T follicular helper cell (primary cell): ENCODE data around the gene CBLB.

Experiments used
- DNase-seq: peaks from one replicate; pipeline ENCODE4 v3.0.0-alpha.2; 2020; ENCODE audit warnings: low read depth
- total RNA-seq, 2 experiments: gene quantifications; one replicate each; lab custom pipeline; 2026; lab: John Stamatoyannopoulos, UW

Gene CBLB
- 81.5 to 92.0 reads per million in 2 experiments for total RNA-seq

DNA sequence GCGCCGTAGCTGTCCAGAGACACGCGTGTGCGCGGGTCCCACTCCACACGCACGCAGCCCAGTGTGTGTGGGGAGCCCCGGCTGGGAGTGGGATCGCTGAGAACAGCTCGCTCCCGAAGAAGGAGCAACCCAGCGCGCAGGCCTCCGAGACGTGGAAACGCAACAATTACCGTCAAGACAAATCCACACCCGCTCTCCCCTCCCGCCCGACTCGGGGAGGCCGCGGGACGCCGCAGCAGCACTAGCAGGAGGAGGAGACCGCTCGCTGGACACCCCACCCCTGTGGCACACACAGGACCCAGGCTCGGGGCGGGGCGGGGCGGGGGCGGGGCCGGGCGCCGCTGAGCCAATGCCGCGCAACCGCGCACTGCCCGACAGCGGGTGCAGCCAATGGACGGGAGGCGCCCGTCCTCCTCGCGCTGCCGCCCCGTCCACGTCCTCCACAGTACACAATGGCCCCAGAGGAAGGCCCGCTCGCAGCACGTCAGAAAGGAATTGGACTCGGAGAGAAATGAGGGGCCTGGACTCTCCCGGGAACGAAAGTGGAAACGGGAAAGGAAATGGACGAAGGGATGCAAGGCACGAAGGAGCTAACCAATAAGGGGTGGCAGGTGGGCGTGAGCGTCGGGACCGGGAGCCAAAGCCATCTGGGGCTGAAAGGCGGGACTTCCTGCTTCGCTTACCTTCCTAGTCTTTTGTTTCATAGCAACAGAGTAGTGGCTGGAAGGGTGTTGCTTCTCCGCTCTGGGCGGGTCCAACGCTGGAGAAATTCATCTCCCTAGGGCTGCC is at the start of gene CBLB:
CBLB (minus strand) TSS at position 271 of the 789 bp plus-strand sequence. CDS start 1,435 bp downstream, outside the sequence.
- DNase-seq: peak; percentile 72

DNA sequence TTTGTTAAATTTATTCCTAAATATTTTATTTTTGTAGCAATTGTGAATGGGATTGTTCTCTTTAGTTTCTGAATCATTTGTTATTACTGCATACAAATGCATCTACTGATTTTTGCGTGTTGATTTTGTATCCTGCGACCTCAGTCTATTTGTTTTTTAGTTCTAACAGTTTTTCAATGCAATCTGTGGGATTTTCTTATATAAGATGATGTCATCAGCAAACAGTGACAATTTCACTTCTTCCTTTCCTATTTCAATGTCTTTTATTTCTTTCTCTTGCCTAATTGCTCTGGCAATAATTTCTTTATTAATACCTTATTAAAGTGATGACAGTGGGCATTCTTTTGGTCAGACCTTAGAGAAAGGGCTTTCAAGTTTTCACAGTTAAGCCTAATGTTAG is 48.0 kb upstream of the CBLB start:
- no peak for DNase-seq

DNA sequence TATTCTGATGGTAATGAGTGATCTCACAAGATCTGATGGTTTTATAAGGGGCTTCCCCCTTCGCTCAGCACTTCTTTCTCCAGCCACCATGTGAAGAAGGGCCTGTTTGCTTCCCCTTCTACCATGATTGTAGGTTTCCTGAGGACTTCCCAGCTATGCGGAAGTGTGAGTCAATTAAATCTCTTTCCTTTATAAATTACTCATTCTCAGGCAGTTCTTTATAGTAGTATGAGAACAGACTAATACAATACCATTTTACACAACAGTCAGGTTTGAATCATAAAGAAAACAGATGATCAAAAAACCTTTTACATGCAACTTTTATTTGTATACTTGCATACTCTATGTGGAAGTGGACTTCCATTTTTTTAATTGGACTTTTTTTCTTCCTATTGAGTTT is 46.7 kb upstream of the CBLB start:
- no peak for DNase-seq

DNA sequence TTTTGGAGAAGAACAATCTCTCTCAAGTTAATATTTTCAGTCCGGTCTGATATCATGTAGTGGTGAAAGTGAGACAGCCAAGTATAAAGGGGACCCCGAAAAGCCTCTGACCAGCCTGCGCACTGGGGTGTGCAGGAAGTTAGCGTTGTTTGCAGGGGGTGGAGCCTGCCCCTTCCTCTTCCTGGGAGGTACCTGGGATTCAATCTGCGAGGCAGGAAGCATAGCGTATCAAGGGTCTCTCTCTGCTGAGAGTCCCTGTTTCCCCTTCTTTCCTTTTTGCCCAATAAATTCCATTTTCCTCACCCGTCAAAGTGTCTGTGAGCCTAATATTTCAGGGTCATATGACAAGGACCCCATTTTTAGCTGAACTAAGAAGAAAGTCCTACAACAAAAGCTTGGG is 44.8 kb upstream of the CBLB start:
- no peak for DNase-seq

DNA sequence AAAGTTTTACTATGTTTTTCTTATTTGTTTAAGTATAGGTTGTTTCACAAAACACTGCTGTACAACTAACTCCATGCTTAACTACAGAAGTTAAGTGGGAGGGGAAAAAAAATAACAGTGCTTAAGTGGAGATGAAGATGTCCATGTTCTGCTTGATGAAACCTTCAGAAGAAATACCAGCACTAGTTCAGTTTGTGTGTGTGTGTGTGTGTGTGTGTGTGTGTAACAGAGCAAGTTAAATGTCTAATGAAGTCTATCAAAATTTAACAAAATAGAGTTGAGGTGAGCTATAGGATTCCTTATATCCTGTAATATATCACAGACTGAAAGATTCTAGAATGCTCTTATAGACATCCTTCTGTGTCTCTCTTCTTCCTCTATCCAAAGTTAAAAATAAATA is 44.1 kb upstream of the CBLB start:
- no peak for DNase-seq

DNA sequence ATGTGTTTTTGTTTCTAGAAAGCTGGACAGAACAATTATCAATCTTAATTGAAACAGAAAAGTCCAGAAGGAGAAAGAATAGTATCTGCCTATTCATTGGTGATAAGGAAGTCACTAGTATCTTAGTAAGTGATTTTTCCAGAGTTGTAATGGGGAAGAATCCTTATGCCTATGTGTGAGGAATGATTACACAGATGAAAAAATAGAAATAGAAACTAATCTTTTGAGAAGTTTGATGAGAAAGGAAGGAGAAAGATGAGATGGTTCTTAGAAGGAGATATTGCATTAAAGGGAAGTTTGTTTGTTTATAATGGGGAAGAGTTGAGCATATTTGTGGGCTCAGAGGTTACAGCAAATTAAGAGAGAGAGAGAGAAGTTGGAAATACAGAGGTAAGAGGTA is 42.7 kb upstream of the CBLB start:
- DNase-seq: no peak

DNA sequence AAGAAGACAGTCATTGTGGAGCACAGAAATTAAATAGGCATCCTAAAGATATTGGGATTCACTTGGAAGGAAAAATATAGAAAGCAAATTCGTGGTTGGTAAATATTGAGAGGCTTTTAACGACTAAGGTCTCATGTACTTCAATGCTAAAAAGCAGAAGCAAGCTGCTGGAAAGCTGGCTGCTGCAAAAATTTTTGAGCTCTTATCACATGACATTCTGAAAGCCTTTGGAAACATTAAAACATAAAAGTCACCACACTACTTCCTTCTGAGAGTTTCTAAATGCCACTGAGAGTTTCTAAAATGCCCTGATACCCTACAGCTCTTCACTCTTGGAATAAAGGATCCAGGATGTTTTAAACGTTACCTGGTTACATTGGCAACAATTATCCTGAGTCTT is 39.0 kb upstream of the CBLB start:
- no peak for DNase-seq

DNA sequence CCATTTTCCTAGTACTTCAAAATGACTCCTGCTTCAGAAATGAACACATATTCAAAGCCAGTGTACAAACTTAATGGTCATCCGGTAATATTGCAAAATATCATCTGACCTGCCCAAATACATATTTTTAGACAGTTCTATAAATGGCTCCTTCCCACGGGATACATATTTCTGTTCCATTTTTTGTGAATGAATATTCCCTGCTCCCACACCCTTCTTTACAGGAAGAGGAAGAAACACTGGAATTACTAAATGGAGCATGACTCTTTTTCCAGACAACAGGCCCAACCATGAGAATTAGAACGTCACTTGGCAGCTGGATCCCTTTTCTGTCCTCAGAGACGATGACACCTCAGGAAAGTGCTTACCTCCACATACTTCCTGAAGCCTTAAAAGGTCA is 38.0 kb upstream of the CBLB start:
- DNase-seq: no peak

DNA sequence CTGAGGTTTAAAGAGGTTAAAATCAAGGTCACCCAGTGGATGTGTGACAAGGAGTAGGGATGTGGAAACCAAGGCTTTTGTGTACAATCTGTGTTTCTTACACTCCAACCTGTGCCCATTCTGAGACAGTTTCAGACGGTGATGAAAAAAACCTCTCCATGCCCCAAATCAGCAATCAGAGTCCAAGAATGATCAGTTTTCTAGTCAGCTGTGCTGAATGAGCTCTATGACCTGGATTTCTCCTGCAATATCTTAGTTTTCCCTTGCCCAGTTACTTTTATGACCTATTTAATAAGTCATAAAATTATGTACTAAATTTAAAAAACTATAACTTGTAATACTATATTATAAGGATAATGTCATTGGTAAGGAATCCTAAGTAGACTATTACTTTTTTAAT is 37.5 kb upstream of the CBLB start:
- DNase-seq: no peak

DNA sequence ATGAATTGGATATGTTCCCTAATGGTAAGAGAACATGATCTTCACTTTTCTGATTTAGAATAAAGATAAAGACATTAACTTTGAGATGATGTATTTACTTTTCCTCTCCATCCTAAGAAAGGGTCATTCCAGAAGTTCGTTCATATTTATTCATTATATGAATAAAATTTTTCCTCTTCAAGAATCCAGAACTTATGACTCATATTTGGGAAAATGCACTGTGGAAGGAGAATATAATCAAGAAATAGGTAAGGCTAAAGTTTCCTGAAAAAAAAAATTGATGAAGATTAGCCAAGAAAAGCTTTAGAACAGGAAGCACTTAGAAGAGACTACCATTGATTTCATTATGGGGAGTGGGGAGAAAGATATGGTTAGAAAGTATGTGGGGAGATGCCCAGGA is 36.5 kb upstream of the CBLB start:
- DNase-seq: no peak

DNA sequence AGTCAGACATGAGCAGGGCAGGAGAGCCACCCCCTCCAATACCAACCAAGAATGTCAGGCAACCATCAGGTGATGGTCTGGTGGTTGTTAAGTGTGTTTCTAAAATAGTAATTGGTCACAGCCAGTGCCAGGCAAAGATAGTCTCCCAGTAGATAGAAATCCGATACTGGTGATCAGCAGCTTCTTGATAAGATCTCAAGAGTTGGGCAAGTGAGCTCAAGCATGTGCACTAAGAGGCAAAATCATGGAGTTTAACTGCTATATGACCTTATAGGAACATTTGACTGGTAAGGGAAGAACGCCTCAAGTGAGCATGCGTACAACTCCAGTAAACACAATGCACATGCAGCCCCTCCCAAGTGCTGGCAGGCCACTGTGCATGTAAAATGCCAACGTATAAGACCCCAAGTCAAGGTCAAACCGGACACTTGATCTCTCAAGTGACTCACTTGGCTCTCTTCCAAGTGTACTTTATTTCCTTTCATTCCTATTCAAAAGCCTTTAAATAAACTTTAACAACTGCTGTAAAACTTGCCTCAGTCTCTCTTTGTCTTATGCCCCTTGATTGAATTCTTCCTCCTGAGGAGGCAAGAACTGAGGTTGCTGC is 36.0 kb upstream of the CBLB start:
- no peak for DNase-seq

DNA sequence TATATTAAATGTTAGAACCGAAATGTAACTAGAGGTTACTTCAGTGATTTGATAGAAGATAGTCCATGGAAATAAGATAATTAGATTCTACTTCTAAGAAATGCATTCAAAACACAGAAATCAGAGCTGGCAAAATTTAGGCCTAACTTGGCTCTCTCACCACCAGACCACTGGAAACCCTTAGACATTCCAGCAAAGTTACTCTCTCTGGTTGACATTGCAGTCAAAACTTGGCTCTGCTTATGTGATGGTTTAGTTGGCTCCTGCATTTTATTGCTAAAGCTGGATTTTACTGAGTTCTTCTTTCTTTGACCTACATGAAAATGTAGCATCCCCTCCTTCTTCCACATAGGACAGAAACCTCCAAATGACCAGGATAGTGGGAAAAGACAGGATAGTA is 35.4 kb upstream of the CBLB start:
- no peak for DNase-seq

DNA sequence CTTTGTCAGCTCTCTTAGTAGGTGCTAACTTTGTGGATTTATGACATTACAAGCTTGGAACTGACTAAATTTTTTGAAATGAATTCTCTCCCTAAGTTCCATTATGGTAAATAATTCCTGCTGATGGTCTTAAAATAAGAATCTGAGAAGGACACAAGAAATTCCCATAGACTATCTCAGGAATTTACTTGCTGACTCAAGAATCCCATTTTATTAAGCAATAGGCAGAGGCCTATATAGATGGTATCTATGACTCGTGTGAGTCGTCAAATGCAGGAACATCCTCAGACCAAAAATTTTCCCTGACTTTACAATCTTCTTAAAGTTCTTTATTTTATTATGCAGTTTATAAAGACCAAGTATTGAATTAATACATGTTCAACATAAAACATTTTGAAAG is 30.7 kb upstream of the CBLB start:
- no peak for DNase-seq

DNA sequence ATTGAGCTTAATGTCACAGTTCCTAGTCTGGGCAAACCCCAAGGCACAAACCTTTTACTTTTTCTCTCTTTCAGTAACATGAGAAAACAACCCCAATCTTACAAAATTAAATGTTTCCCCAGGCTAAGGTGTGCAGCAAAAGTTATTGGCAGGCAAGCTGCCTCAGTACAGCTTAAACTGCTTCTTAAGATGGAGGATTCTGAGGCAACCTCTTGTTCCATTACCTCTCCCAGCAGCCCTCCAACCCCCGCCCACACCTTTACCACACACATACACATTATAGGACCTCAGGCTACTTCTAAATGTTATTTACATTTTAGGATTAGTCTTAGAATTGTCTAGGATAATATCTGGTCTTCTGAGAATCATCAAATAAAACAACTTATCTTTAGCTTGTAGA is 22.3 kb upstream of the CBLB start:
- DNase-seq: no peak

DNA sequence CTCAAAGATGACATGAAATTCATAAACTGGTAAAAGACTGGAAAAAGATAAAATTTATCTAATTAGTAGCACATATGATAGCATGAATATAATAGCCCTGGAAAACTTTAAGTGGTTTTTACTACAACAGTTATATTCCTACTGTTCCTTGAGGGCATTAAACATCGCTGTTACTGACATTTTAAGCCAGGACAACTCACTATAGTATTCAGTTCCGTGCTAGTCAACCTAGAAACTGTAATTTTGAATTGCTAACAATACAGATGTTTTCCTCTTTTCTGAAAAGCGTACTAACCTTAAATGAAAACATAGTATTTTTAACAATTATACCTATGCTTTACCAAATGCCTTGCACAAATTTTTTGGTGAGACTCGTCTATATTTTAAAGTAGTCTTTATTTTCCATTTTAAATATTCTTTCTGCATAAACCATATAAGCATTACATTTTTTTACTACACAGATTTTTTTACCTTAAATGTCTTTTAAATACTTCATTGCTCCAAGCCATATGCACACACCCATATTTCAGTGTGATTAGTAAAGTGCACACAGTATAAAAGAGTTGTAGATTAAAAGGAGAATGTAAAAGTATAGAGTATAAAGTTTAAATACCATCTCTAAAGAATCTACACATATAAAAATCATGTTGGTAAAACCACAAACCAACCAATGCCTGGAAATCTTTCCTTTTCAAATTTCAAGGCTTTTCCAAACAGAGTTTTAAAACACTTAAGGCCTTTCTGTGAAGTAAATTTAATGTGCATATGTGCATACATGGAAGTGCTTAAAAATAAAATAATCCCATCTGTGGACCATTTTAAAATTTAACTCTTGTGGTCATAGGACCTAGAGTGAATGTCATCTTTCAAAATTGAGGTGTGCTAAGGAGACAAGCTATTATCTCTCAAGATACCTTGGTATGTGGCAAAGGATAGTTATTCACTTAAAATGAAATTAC is 20.1 kb upstream of the CBLB start:
- DNase-seq: no peak

DNA sequence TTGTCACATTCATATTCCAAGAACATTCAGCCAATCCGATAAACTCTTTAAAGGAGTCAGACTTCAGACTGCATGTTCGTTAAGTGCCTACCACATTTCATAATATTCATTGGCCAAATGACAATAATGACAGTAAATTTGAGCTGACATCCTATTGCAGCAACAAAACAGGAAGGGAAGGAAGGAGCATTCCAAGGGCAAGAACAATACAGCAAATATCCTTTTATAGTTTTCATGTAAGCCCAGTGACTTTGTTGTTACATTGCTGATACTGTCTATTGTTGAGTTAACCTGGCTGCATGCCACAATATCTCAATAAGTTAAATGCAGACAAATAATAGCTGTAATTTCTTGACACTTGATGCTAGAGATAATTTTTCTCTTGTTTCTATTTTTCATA is 16.4 kb upstream of the CBLB start:
- DNase-seq: no peak

DNA sequence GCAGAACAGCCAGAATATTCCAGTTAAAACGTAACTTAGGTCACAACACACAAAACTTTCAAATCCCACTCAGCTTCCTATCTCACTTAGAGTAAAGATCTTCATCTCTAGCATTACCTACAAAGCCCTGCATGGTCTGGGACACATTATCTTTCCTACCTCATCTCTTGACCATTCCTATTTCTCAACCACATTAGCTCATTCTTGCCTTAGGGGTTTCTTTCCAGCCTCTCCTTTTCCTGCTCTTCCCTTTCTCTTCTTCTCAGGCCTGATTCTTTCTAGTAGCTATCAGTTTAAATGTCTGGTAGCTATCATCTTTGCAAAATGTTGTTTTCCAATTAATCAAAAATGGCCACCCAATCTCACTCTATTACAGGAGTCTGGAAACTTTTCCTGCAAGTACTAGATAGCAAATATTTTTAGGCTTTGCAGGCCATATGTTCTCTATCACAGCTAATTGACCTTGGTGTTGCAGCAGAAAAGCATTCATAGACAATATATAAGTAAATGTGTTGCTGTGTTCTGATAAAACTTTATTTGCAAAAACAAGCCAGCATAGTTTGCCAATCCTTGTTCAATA is 15.1 kb upstream of the CBLB start:
- DNase-seq: no peak

DNA sequence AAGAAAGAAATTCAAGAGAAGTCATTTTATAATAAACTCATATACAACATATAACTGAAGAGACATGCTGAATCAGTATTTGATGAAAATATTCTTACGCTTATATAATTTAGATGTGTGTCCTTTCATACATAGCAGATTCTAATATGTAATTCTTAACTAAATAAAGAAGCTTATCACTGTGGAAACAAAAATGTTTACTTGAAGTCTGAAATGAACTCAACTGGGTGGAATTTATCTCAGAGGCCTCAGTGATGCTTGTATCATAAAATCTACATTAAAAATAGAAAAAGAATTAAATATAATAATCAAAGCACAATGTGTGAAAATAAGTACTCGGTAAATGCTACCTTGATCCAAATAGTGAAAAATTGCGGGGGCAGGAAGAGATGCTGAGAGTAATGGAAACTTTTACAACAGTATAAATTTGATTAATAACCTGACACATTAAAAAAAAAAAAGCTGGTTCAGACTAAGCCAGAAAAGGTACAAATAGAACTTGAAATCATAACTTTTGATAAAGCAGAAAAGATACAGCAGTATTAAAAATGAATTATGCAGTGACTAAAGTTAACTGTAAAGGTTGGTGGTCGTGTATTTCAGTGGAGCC is 12.0 kb upstream of the CBLB start:
- no peak for DNase-seq

DNA sequence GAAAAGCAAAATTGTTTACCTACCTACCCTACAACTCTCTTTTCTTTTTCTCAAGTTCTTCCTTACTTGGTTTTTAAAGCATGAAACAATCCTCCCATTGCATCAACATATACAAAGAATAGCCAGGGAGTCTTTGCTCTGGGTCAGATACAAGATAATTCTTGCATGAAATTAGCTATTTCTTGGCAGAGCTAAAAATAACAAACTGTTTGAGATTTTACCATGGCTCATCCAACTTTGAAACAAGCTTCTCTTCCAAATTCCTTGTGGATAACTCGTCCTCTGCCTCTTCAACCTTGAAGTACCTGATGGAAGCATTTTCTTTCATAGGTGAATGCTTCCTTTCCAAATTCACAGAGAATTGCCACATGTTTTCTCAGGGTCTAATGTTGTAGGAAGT is 9.2 kb upstream of the CBLB start:
- DNase-seq: no peak

DNA sequence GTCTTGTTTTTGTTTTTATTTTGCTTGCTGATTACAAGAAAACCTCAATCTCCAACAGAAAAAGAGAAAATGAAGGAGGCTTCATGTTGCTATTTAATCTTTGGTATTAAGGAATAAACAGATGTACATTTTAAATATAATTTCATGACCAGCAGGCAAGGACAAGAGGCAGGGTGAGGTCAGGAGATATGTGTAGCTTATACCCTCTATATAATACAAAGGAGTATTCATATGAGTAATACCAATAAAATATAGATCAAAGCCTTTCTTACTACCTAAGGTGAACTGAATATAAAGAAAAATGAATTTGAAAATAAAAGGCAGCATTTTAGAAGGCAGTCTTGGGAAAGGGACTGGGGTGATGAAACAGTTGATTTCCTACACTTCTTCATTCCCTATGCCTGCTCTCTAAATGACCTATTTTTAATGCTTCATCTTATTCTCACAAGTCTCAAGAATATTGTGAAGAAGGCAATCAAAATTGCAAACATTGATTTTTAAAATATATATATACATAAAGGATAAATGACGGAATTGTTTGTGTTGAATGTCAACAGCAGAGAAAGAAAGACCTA is 8.6 kb upstream of the CBLB start:
- no peak for DNase-seq

DNA sequence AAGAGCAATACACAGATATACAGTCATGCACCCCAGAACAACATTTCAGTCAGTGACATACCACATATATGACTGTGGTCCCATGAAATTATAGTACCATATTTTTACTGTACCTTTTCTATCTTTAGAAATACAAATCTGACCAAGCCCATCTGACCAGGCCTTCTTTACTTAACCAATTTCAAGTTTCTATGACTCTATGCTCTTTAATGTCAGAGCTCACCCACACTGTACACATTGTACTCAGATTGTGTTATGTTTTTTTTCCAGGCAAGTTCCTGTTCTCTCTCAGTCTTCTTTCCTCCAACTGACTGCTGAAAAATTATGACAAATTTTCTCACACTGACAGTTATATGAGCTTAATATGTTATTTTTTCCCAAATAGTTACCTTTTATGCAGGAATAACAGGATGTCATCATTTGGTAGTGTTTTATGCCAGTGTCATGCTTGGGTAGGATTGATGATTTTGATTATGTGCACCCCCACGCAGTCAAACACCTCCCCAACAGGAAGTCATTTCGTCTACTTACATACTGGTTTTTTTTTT is 8.0 kb upstream of the CBLB start:
- DNase-seq: no peak
